GM23338 (cell line): ENCODE measurements around the gene NBAS. TPM values are rescaled to one million over a fixed set of nuclear protein-coding genes. Genes with fewer than 3 reads are reported as not detected.

Source experiments
- ATAC-seq: fragments of 200-7000 bp; cut with Tn5 transposase; 3 replicates; pipeline ENCODE4 v1.9.1; 2020
- DNase-seq: peaks from one replicate; pipeline ENCODE4 v3.0.0-alpha.2; 2015; ENCODE audit warnings: low spot score
- H2AFZ ChIP-seq: fragments of 200-600 bp; sonication (generic); 2 replicates; pipeline ENCODE4 v1.8.0; 2016; ENCODE audit warnings: antibody characterized with exemption, mild to moderate bottlenecking, moderate library complexity
- H3F3A ChIP-seq: fragments of 200-600 bp; sonication (generic); replicated peaks from 2 replicates; pipeline ENCODE4 v1.8.0; 2017; ENCODE audit warnings: antibody characterized with exemption, mixed run types, low read depth
- H3K27ac ChIP-seq: fragments of 200-600 bp; sonication (generic); 2 replicates; pipeline ENCODE4 v1.6.1; 2016; ENCODE audit warnings: low read depth
- H3K27me3 ChIP-seq: fragments of 200-600 bp; sonication (generic); 2 replicates; pipeline ENCODE4 v1.8.0; 2016; ENCODE audit warnings: mild to moderate bottlenecking, mixed run types, moderate library complexity; ENCODE audit not compliant: insufficient read depth
- H3K36me3 ChIP-seq: fragments of 200-600 bp; sonication (generic); 2 replicates; pipeline ENCODE4 v1.8.0; 2016; ENCODE audit warnings: mild to moderate bottlenecking; ENCODE audit not compliant: insufficient read depth
- H3K4me1 ChIP-seq: fragments of 200-600 bp; sonication (generic); 2 replicates; pipeline ENCODE4 v1.8.0; 2016; ENCODE audit warnings: mild to moderate bottlenecking, moderate library complexity; ENCODE audit not compliant: insufficient read depth
- H3K4me2 ChIP-seq: fragments of 200-600 bp; sonication (generic); 2 replicates; pipeline ENCODE4 v1.7.1; 2017; ENCODE audit warnings: mixed run types
- H3K4me3 ChIP-seq: fragments of 200-600 bp; sonication (generic); 2 replicates; pipeline ENCODE4 v1.6.1; 2016; ENCODE audit warnings: mixed run types
- H3K79me2 ChIP-seq: fragments of 200-600 bp; sonication (generic); replicated peaks from 2 replicates; pipeline ENCODE4 v1.8.0; 2017; ENCODE audit warnings: mild to moderate bottlenecking; ENCODE audit not compliant: insufficient read depth
- H3K9me2 ChIP-seq: fragments of 200-600 bp; sonication (generic); 2 replicates; pipeline ENCODE4 v1.8.0; 2017; ENCODE audit not compliant: insufficient read depth
- H4K20me1 ChIP-seq: fragments of 200-600 bp; sonication (generic); replicated peaks from 2 replicates; pipeline ENCODE4 v1.8.0; 2017; ENCODE audit warnings: mild to moderate bottlenecking; ENCODE audit not compliant: insufficient read depth
- H3K27ac Mint-ChIP-seq: 2 replicates; pipeline ENCODE4 v1.8.0; 2020; ENCODE audit warnings: inconsistent platforms, mild to moderate bottlenecking, moderate library complexity, mixed read lengths
- H3K27me3 Mint-ChIP-seq: 3 replicates; pipeline ENCODE4 v1.8.0; 2022; ENCODE audit warnings: low read depth, mild to moderate bottlenecking, moderate library complexity, mixed read lengths, inconsistent platforms; ENCODE audit not compliant: insufficient read depth, poor library complexity
- H3K36me3 Mint-ChIP-seq: 3 replicates; pipeline ENCODE4 v1.8.0; 2021; ENCODE audit warnings: low read depth, mild to moderate bottlenecking, inconsistent platforms, moderate library complexity, mixed read lengths
- H3K4me1 Mint-ChIP-seq: 3 replicates; pipeline ENCODE4 v1.8.0; 2020; ENCODE audit warnings: mild to moderate bottlenecking, inconsistent platforms, mixed read lengths
- H3K4me3 Mint-ChIP-seq: 3 replicates; pipeline ENCODE4 v1.8.0; 2021; ENCODE audit warnings: moderate library complexity, mild to moderate bottlenecking, inconsistent platforms, mixed read lengths
- H3K9me3 Mint-ChIP-seq: 3 replicates; pipeline ENCODE4 v1.8.0; 2020; ENCODE audit warnings: moderate library complexity, mild to moderate bottlenecking, inconsistent platforms, mixed read lengths
- CREB1 ChIP-seq: fragments of 250-450 bp; sonication (Bioruptor Pico); IDR thresholded peaks from 2 replicates; pipeline ENCODE4 v1.5.0; 2020; ENCODE audit warnings: low read depth, mild to moderate bottlenecking, moderate library complexity
- CTCF ChIP-seq, 2 experiments: fragments of 200-600 bp in 1 of 2; sonication (generic) in 1 of 2; conservative IDR thresholded peaks; 2 replicates each; pipeline versions ENCODE4 v1.5.1 to v1.6.1; 2016 to 2017; ENCODE audit warnings: antibody characterized with exemption in 2 of 2, low read depth in 2 of 2, mild to moderate bottlenecking in 2 of 2, moderate library complexity in 1 of 2
- ETS1 ChIP-seq: IDR thresholded peaks from 2 replicates; pipeline ENCODE4 v1.6.1; 2016; ENCODE audit warnings: antibody characterized with exemption
- EZH2phosphoT487 ChIP-seq: fragments of 200-600 bp; sonication (generic); IDR thresholded peaks from one replicate; pipeline ENCODE4 v1.8.1; 2018; ENCODE audit warnings: antibody characterized with exemption; ENCODE audit not compliant: unreplicated experiment
- POLR2AphosphoS5 ChIP-seq: IDR thresholded peaks from 2 replicates; pipeline ENCODE4 v1.6.1; 2016; ENCODE audit warnings: antibody characterized with exemption, low read depth
- STAT1 ChIP-seq: IDR thresholded peaks from one replicate; pipeline ENCODE4 v1.6.1; 2016; ENCODE audit warnings: antibody characterized with exemption; ENCODE audit not compliant: unreplicated experiment
- polyA plus RNA-seq: library from polyadenylated mRNA; unstranded; fragments of >200 nt; fragmentation: Nextera tagmentation; extraction: Ambion mirVana; gene quantifications from 2 replicates; pipeline ENCODE4 v1.2.1, GENCODE V29; 2016
- total RNA-seq: library from RNA; depleted of rRNA; stranded (reverse); fragments of >200 nt; shearing (Covaris generic); gene quantifications from 2 replicates; pipeline ENCODE4 v1.2.3, GENCODE V29; 2014

Gene NBAS
- total and polyA plus RNA-seq, 2 experiments from 2014 or later, result 24.8 to 38.9 TPM

- Mint-ChIP-seq H3K27me3 (no peaks in the 10 kb centered on the region), H3K4me3 (no peak overlapping the region), H3K9me3 (no peaks in the 10 kb centered on the region), H3K4me1 (no peaks in the 10 kb centered on the region), H3K36me3 (peaks cover 32% of the 10 kb centered on the region), H3K27ac (no peak overlapping the region)
- Histone ChIP-seq H3K27me3 (no peaks in the 10 kb centered on the region), H2AFZ (no peak overlapping the region), H3K36me3 (no peaks in the 10 kb centered on the region), H3K4me2 (no peak overlapping the region), H3K4me1 (no peaks in the 10 kb centered on the region), H4K20me1 (no peaks in the 10 kb centered on the region), H3F3A (no peaks in the 10 kb centered on the region), H3K27ac (no peak overlapping the region), H3K4me3 (no peak overlapping the region), H3K9me2 (no peaks in the 10 kb centered on the region), H3K79me2 (no peaks in the 10 kb centered on the region)
- ATAC-seq, result no peak
- TF ChIP-seq CTCF (conservative IDR thresholded peaks at IDR 0.05; ENCODE audit: low read depth in 2 of 2) (peak; percentile 12 to 19; a peak in 2 of 4 replicates), EZH2phosphoT487 (no peak)
- DNase-seq, result peak; percentile 22
These were observed 89.5 kb downstream of the NBAS start for GRCh38 chr2:15471606-15472005.

- H3K27ac ChIP-seq, result no peak overlapping the region
- Mint-ChIP-seq H3K4me3 (no peak overlapping the region), H3K4me1 (peaks cover 10% of the 10 kb centered on the region; the same call in 2 of the 3 replicates), H3K27ac (no peak overlapping the region), H3K36me3 (peaks cover 3% of the 10 kb centered on the region; the same call in 1 of the 3 replicates), H3K9me3 (no peaks in the 10 kb centered on the region), H3K27me3 (peaks cover 1% of the 10 kb centered on the region)
- H4K20me1 ChIP-seq, result no peaks in the 10 kb centered on the region
- H3K27me3 ChIP-seq, result no peaks in the 10 kb centered on the region
- ATAC-seq (no peak), DNase-seq (no peak)
- H2AFZ ChIP-seq, result no peak overlapping the region
- H3F3A ChIP-seq, result no peaks in the 10 kb centered on the region
- H3K79me2 ChIP-seq, result no peaks in the 10 kb centered on the region
- H3K4me3 ChIP-seq, result no peak overlapping the region
- H3K4me1 ChIP-seq, result no peaks in the 10 kb centered on the region
- no peak for TF ChIP-seq ETS1
- TF ChIP-seq CTCF (conservative IDR thresholded peaks at IDR 0.05; ENCODE audit: low read depth in 2 of 2), result no peak
- TF ChIP-seq CREB1 (CRISPR knock-in tag), result no peak
- TF ChIP-seq POLR2AphosphoS5, result no peak
- TF ChIP-seq STAT1, result no peak
- H3K9me2 ChIP-seq, result no peaks in the 10 kb centered on the region
- no peaks in the 10 kb centered on the region for H3K36me3 ChIP-seq
- no peak overlapping the region for H3K4me2 ChIP-seq
These were observed 101.0 kb downstream of the NBAS start for GRCh38 chr2:15460112-15460620.
